Lower leg skin (tissue), 4 donors: ENCODE data around the gene TMEM238. TPM values are rescaled to one million over a fixed set of nuclear protein-coding genes. Genes with fewer than 3 reads are reported as not detected.

Source experiments
- total RNA-seq, 4 donors: library from RNA; depleted of rRNA; stranded (reverse); fragments of >200 nt; gene quantifications; one replicate each; pipeline ENCODE4 v1.1.0, GENCODE V29; 2016

The TMEM238 gene
- total RNA-seq, 4 donors from 2014 or later = 32.2 to 61.6 (median 47.5) TPM

Other genes starting within 250 kb of the TMEM238 start
- 10 to 100 TPM; 24.0 to 56.1 (median 42.6) TPM for gene TNNT1, start 235.1 kb downstream of the TMEM238 start, total RNA-seq
- 1 to 10 TPM in 2 of 4 donors, not detected in 2; 1.4 to 2.8 TPM for gene TNNI3, start 226.6 kb downstream of the TMEM238 start, total RNA-seq
- gene DNAAF3, start 217.7 kb downstream of the TMEM238 start, total RNA-seq = 10 to 100 TPM in 1 of 4 donors, 1 to 10 TPM in 1, under 1 TPM in 2; 0.71 to 10.3 (median 0.99) TPM
- gene SYT5, start 204.0 kb downstream of the TMEM238 start, total RNA-seq = under 1 TPM in 3 of 4 donors, not detected in 1; 0.10 to 0.65 (median 0.26) TPM
- gene PTPRH, start 174.8 kb downstream of the TMEM238 start, total RNA-seq = 1 to 10 TPM in 1 of 4 donors, under 1 TPM in 3; 0.22 to 1.3 (median 0.52) TPM
- 1 to 10 TPM; 1.1 to 2.4 (median 1.6) TPM for gene TMEM86B, start 155.5 kb downstream of the TMEM238 start, total RNA-seq
- 10 to 100 TPM; 29.4 to 47.9 (median 37.5) TPM for gene PPP6R1, start 125.3 kb downstream of the TMEM238 start, total RNA-seq
- 10 to 100 TPM; 17.8 to 35.5 (median 25.6) TPM for gene HSPBP1, start 104.2 kb downstream of the TMEM238 start, total RNA-seq
- gene BRSK1, start 100.3 kb downstream of the TMEM238 start, total RNA-seq = 1 to 10 TPM in 1 of 4 donors, under 1 TPM in 1, not detected in 2; 0.44 to 4.6 TPM
- gene TMEM150B, start 59.0 kb downstream of the TMEM238 start, total RNA-seq = under 1 TPM in 1 of 4 donors, not detected in 3; 0.58 TPM
- 10 to 100 TPM; 16.5 to 25.4 (median 20.3) TPM for gene KMT5C, start 44.4 kb downstream of the TMEM238 start, total RNA-seq
- gene COX6B2, start 29.6 kb downstream of the TMEM238 start, total RNA-seq = 1 to 10 TPM in 1 of 4 donors, under 1 TPM in 2, not detected in 1; 0.42 to 1.1 (median 0.49) TPM
- not detected for gene GARIN5B, start 21.0 kb downstream of the TMEM238 start, total RNA-seq
- under 1 TPM in 3 of 4 donors, not detected in 1; 0.23 to 0.68 (median 0.46) TPM for gene IL11, start 13.8 kb downstream of the TMEM238 start, total RNA-seq
- not detected for gene TMEM190, start 7.5 kb downstream of the TMEM238 start, total RNA-seq
- gene RPL28, start 1.6 kb upstream of the TMEM238 start, total RNA-seq = 100 to 1,000 TPM; 466 to 875 (median 590) TPM
- gene UBE2S, start 23.5 kb upstream of the TMEM238 start, total RNA-seq = 10 to 100 TPM in 1 of 4 donors, 1 to 10 TPM in 3; 6.2 to 14.6 (median 9.2) TPM
- gene SHISA7, start 59.0 kb upstream of the TMEM238 start, total RNA-seq = under 1 TPM in 1 of 4 donors, not detected in 3; 0.10 TPM
- 10 to 100 TPM; 31.0 to 73.1 (median 66.4) TPM for gene ISOC2, start 77.3 kb upstream of the TMEM238 start, total RNA-seq
- gene C19orf85, start 80.5 kb upstream of the TMEM238 start, total RNA-seq = not detected
- 10 to 100 TPM in 3 of 4 donors, 1 to 10 TPM in 1; 5.4 to 17.9 (median 12.2) TPM for gene ZNF628, start 92.3 kb upstream of the TMEM238 start, total RNA-seq
- gene NAT14, start 100.9 kb upstream of the TMEM238 start, total RNA-seq = 1 to 10 TPM; 2.5 to 5.3 (median 4.1) TPM
- gene SSC5D, start 104.1 kb upstream of the TMEM238 start, total RNA-seq = 1 to 10 TPM in 3 of 4 donors, under 1 TPM in 1; 0.64 to 6.2 (median 3.0) TPM
- gene SBK2, start 152.8 kb upstream of the TMEM238 start, total RNA-seq = not detected
- gene SBK3, start 161.3 kb upstream of the TMEM238 start, total RNA-seq = under 1 TPM in 1 of 4 donors, not detected in 3; 0.26 TPM
- 1 to 10 TPM; 4.2 to 5.1 (median 4.6) TPM for gene ZNF579, start 196.6 kb upstream of the TMEM238 start, total RNA-seq
- 10 to 100 TPM in 1 of 4 donors, 1 to 10 TPM in 3; 5.9 to 14.3 (median 7.7) TPM for gene FIZ1, start 215.2 kb upstream of the TMEM238 start, total RNA-seq
- 10 to 100 TPM; 58.4 to 88.3 (median 78.3) TPM for gene ZNF524, start 216.0 kb upstream of the TMEM238 start, total RNA-seq
- 10 to 100 TPM in 3 of 4 donors, 1 to 10 TPM in 1; 8.1 to 17.8 (median 12.3) TPM for gene ZNF865, start 221.4 kb upstream of the TMEM238 start, total RNA-seq
- gene ZNF784, start 240.3 kb upstream of the TMEM238 start, total RNA-seq = 10 to 100 TPM in 2 of 4 donors, 1 to 10 TPM in 2; 5.7 to 10.3 (median 8.3) TPM